DND-41 (cell line): ENCODE data around the gene CDK5.

Experiments used
- ATAC-seq: fragments of 200-7000 bp; cut with Tn5 transposase; 3 replicates; pipeline ENCODE4 v1.9.1; 2021; ENCODE audit warnings: low read depth; ENCODE audit not compliant: insufficient read depth
- DNase-seq: peaks from one replicate; pipeline ENCODE4 v3.0.0-alpha.2; 2020
- H2AFZ ChIP-seq: 2 replicates; pipeline ENCODE4 v1.6.0; 2012; ENCODE audit warnings: low read depth, low read length
- H3K27ac ChIP-seq: 2 replicates; pipeline ENCODE4 v1.5.1; 2012; ENCODE audit warnings: low read length, inconsistent platforms
- H3K27me3 ChIP-seq: fragments of 200-600 bp; sonication (generic); 2 replicates; pipeline ENCODE4 v1.6.0; 2012; ENCODE audit warnings: low read length, mild to moderate bottlenecking, inconsistent platforms; ENCODE audit not compliant: insufficient read depth, poor library complexity
- H3K36me3 ChIP-seq: 2 replicates; pipeline ENCODE4 v1.5.1; 2012; ENCODE audit warnings: low read length, inconsistent platforms; ENCODE audit not compliant: insufficient read depth
- H3K4me1 ChIP-seq: 2 replicates; pipeline ENCODE4 v1.5.1; 2012; ENCODE audit warnings: mild to moderate bottlenecking, low read length; ENCODE audit not compliant: insufficient read depth
- H3K4me2 ChIP-seq: 2 replicates; pipeline ENCODE4 v1.6.0; 2012; ENCODE audit warnings: mild to moderate bottlenecking, moderate library complexity, low read length, inconsistent platforms; ENCODE audit not compliant: insufficient read depth
- H3K4me3 ChIP-seq, 2 experiments: fragments of 200-600 bp in 1 of 2; shearing (Covaris generic) in 1 of 2; 2 replicates each; pipeline ENCODE4 v1.5.1; 2012 to 2016; ENCODE audit warnings: inconsistent platforms in 2 of 2, low read length in 2 of 2, mild to moderate bottlenecking in 2 of 2, low read depth in 1 of 2, moderate library complexity in 1 of 2
- H3K79me2 ChIP-seq: 2 replicates; pipeline ENCODE4 v1.6.0; 2012; ENCODE audit warnings: low read length, inconsistent platforms; ENCODE audit not compliant: insufficient read depth
- H3K9ac ChIP-seq: 2 replicates; pipeline ENCODE4 v1.6.0; 2012; ENCODE audit warnings: low read depth, mild to moderate bottlenecking, inconsistent platforms, low read length, moderate library complexity
- H3K9me3 ChIP-seq: 2 replicates; pipeline ENCODE4 v1.5.1; 2012; ENCODE audit warnings: low read length, moderate library complexity, mild to moderate bottlenecking, inconsistent platforms; ENCODE audit not compliant: insufficient read depth, severe bottlenecking
- H4K20me1 ChIP-seq: 2 replicates; pipeline ENCODE4 v1.6.0; 2012; ENCODE audit warnings: low read length; ENCODE audit not compliant: insufficient read depth
- EZH2 ChIP-seq: IDR thresholded peaks from 3 replicates; pipeline ENCODE4 v1.6.1; 2012; ENCODE audit warnings: borderline replicate concordance, low read depth, mild to moderate bottlenecking, moderate library complexity, low read length, inconsistent platforms; ENCODE audit not compliant: severe bottlenecking
- TF ChIP-seq, protein P1 (sequence below): IDR thresholded peaks from 2 replicates; pipeline ENCODE4 v1.5.1; 2012; ENCODE audit warnings: borderline replicate concordance, low read length, moderate library complexity, mild to moderate bottlenecking; ENCODE audit not compliant: poor library complexity, severe bottlenecking; ENCODE audit errors: extremely low read depth

The CDK5 gene

DNA sequence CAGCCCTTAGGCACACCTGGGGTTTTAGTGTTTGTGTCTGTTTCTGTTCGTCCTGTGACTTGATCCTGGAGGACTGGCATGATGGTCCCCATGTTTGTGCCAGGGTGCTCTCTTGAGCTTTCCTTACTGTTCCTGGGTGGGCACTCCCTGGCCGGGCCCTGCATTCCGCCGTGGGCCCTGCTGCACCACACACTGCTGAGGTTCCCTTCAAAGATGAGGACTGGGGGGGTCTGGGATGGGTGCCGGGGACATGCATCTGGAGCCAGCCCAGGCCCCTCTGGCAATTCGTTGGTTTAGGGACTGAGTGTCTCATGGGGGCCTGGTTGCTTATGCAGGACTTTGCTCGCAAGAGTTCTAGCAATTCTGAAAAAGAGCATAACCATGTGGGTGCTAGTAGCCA is 33.3 kb upstream of the CDK5 start:
- peaks cover 30% of the 10 kb centered on the region for H4K20me1 ChIP-seq
- peaks cover 1% of the 10 kb centered on the region for H3K27me3 ChIP-seq
- peaks cover 12% of the 10 kb centered on the region; the same call in 1 of the 2 replicates for H3K79me2 ChIP-seq
- H2AFZ ChIP-seq: no peak overlapping the region
- H3K9me3 ChIP-seq: no peaks in the 10 kb centered on the region
- H3K4me3 ChIP-seq: no peak overlapping the region
- DNase-seq (no peak), ATAC-seq (no peak)
- no peak overlapping the region for H3K9ac ChIP-seq
- no peaks in the 10 kb centered on the region for H3K36me3 ChIP-seq
- H3K4me2 ChIP-seq: no peak overlapping the region
- no peak for TF ChIP-seq EZH2
- TF ChIP-seq, protein P1, sequence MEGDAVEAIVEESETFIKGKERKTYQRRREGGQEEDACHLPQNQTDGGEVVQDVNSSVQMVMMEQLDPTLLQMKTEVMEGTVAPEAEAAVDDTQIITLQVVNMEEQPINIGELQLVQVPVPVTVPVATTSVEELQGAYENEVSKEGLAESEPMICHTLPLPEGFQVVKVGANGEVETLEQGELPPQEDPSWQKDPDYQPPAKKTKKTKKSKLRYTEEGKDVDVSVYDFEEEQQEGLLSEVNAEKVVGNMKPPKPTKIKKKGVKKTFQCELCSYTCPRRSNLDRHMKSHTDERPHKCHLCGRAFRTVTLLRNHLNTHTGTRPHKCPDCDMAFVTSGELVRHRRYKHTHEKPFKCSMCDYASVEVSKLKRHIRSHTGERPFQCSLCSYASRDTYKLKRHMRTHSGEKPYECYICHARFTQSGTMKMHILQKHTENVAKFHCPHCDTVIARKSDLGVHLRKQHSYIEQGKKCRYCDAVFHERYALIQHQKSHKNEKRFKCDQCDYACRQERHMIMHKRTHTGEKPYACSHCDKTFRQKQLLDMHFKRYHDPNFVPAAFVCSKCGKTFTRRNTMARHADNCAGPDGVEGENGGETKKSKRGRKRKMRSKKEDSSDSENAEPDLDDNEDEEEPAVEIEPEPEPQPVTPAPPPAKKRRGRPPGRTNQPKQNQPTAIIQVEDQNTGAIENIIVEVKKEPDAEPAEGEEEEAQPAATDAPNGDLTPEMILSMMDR: no peak
- no peak overlapping the region for H3K27ac ChIP-seq
- peaks cover 17% of the 10 kb centered on the region for H3K4me1 ChIP-seq

DNA sequence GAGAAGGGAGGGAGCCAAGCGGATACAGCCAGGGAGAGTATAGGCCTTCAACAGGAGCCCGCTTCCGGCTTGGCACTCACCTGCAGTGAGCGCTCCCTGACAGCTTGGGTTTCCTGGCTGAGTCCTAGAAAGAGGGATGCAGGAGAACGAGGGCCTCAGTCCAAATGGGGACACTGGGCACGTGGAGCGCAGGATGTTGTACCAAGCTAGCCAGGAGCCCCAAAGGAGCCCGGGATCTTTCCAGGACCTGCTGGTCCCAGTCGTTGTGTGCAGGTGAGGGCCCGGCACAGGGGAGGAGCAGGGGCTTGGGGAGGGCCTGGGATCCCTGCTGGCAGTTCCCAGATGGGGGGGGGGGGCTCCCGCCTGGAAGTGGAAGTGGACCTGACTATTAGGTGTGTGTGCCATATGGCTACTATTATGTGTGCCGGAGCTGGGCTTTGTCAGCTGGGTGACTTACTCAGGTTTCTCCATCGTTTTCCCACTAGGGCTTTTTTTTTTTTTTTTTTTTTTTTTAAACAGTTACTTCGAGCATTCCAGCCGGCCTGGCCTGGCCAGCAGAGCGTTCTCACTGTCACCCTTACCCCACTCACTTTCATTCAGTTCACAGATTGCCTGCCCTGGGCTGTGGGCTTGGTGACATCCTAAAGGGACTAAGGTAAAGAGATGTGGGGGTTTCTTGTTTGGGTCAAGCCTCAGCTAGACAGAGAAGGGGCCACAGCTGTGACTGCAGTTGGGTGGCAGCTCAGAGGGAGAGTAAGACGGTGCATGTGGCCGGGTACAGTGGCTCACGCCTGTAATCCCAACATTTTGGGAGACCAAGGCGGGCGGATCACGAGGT is 32.4 kb upstream of the CDK5 start:
- H3K36me3 ChIP-seq: no peaks in the 10 kb centered on the region
- no peak for TF ChIP-seq EZH2
- TF ChIP-seq, protein P1: no peak
- H2AFZ ChIP-seq: no peak overlapping the region
- H3K79me2 ChIP-seq: peaks cover 12% of the 10 kb centered on the region; the same call in 1 of the 2 replicates
- no peak overlapping the region for H3K9ac ChIP-seq
- no peak overlapping the region for H3K4me3 ChIP-seq
- no peak for ATAC-seq
- DNase-seq: no peak
- H3K9me3 ChIP-seq: no peaks in the 10 kb centered on the region
- H3K4me2 ChIP-seq: no peak overlapping the region
- no peak overlapping the region for H3K27ac ChIP-seq
- H3K27me3 ChIP-seq: peaks cover 10% of the 10 kb centered on the region
- peaks cover 26% of the 10 kb centered on the region for H3K4me1 ChIP-seq
- peaks cover 30% of the 10 kb centered on the region for H4K20me1 ChIP-seq

DNA sequence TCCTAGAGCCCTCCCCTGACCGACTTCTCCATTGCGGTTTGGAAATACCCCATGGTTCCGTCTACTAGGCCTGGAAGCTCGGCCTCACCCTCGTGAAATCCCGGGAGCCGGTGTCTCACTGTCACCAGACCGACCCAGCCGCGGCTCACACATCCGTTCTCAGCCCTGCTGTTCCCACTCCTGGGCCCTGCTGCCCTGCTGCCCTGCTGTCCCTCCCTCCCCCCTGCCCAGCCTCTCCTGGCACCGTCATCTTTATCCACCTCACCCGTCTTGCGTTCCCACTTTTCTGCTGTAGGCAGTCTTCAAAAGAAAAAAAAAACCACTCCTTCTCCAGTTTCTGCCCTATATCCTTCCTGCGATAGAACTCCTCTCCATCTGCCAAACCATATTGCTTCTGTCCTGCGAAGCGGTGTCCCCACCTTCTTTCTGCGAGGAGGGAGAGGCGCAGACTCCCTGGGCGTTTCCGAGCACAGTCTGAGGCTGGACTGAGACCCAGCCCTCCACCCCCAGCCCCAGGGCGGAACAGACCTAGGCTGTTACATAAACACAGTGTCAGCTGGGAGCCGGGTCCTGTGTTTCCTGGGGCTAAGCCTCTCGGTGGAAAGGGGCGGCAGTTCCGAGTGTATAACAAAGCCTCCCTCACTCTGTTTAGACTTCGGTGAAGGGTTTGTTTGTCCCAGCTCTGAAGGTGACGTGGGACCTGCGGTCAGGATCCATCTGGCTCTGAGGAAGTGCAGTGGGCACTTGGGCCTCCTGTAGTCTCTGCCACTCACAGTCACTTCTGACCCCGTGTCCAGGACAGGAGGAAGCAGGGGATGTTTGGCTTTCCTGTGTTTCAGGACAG is 31.4 kb upstream of the CDK5 start:
- H3K27ac ChIP-seq: no peak overlapping the region
- no peaks in the 10 kb centered on the region for H3K36me3 ChIP-seq
- peaks cover 28% of the 10 kb centered on the region for H3K4me1 ChIP-seq
- H2AFZ ChIP-seq: no peak overlapping the region
- H3K9ac ChIP-seq: no peak overlapping the region
- no peaks in the 10 kb centered on the region for H3K9me3 ChIP-seq
- peaks cover 14% of the 10 kb centered on the region for H3K27me3 ChIP-seq
- H3K79me2 ChIP-seq: peaks cover 12% of the 10 kb centered on the region; the same call in 1 of the 2 replicates
- DNase-seq (no peak), ATAC-seq (no peak)
- TF ChIP-seq, protein P1: no peak
- H3K4me3 ChIP-seq: no peak overlapping the region
- H4K20me1 ChIP-seq: peaks cover 30% of the 10 kb centered on the region
- H3K4me2 ChIP-seq: no peak overlapping the region
